Trophoblast cell (in vitro differentiated cells and primary cell): ENCODE measurements around the gene PIAS1.

ENCODE experiments used
- DNase-seq, 2 donors: peaks; one replicate each; pipeline ENCODE4 v3.0.0-alpha.2; 2016
- H2AFZ ChIP-seq: 2 replicates; pipeline ENCODE4 v1.6.1; 2013; ENCODE audit warnings: low read length, moderate library complexity, mild to moderate bottlenecking; ENCODE audit not compliant: insufficient read depth, poor library complexity
- H2AK5ac ChIP-seq: 2 replicates; pipeline ENCODE4 v1.6.1; 2013; ENCODE audit warnings: mild to moderate bottlenecking, low read length
- H2BK120ac ChIP-seq: 2 replicates; pipeline ENCODE4 v1.6.1; 2013; ENCODE audit warnings: low read length, mild to moderate bottlenecking, moderate library complexity; ENCODE audit not compliant: insufficient read depth, poor library complexity
- H2BK12ac ChIP-seq: 2 replicates; pipeline ENCODE4 v1.6.1; 2013; ENCODE audit warnings: mild to moderate bottlenecking, low read length, moderate library complexity
- H2BK5ac ChIP-seq: 2 replicates; pipeline ENCODE4 v1.6.1; 2013; ENCODE audit warnings: low read length, low read depth, moderate library complexity, mild to moderate bottlenecking; ENCODE audit not compliant: poor library complexity
- H3K14ac ChIP-seq: 2 replicates; pipeline ENCODE4 v1.6.1; 2013; ENCODE audit warnings: mild to moderate bottlenecking, low read length
- H3K18ac ChIP-seq: 2 replicates; pipeline ENCODE4 v1.6.1; 2013; ENCODE audit warnings: mild to moderate bottlenecking, low read length
- H3K23ac ChIP-seq: 2 replicates; pipeline ENCODE4 v1.6.1; 2013; ENCODE audit warnings: low read length
- H3K27ac ChIP-seq: 2 replicates; pipeline ENCODE4 v1.5.1; 2013; ENCODE audit warnings: low read depth, mild to moderate bottlenecking, inconsistent platforms, low read length, moderate library complexity
- H3K27me3 ChIP-seq: 2 replicates; pipeline ENCODE4 v1.6.1; 2013; ENCODE audit warnings: inconsistent platforms, mild to moderate bottlenecking, low read length, moderate library complexity; ENCODE audit not compliant: insufficient read depth
- H3K36me3 ChIP-seq, 2 experiments: 1 replicate in 1 of 2; 2 replicates in 1 of 2; pipeline ENCODE4 v1.6.1; 2013; ENCODE audit warnings: low read length in 2 of 2, mild to moderate bottlenecking in 2 of 2, moderate library complexity in 1 of 2; ENCODE audit not compliant: insufficient read depth in 2 of 2, control insufficient read depth in 1 of 2
- H3K4ac ChIP-seq: 2 replicates; pipeline ENCODE4 v1.6.1; 2013; ENCODE audit warnings: low read depth, mild to moderate bottlenecking, low read length, moderate library complexity
- H3K4me1 ChIP-seq, 2 experiments: 1 replicate in 1 of 2; 2 replicates in 1 of 2; pipeline ENCODE4 v1.6.1; 2013; ENCODE audit warnings: low read length in 2 of 2, mild to moderate bottlenecking in 2 of 2, moderate library complexity in 1 of 2; ENCODE audit not compliant: insufficient read depth in 2 of 2, control insufficient read depth in 1 of 2
- H3K4me2 ChIP-seq: 2 replicates; pipeline ENCODE4 v1.6.1; 2013; ENCODE audit warnings: inconsistent platforms, mild to moderate bottlenecking, low read length, moderate library complexity
- H3K4me3 ChIP-seq: 2 replicates; pipeline ENCODE4 v1.5.1; 2013; ENCODE audit warnings: mild to moderate bottlenecking, low read depth, low read length, inconsistent platforms
- H3K79me1 ChIP-seq: one replicate; pipeline ENCODE4 v1.6.1; 2013; ENCODE audit warnings: low read length
- H3K79me2 ChIP-seq: 2 replicates; pipeline ENCODE4 v1.6.1; 2013; ENCODE audit warnings: low read length, mild to moderate bottlenecking; ENCODE audit not compliant: control insufficient read depth, insufficient read depth, poor library complexity
- H3K9ac ChIP-seq: 2 replicates; pipeline ENCODE4 v1.6.1; 2013; ENCODE audit warnings: mild to moderate bottlenecking, low read length
- H3K9me3 ChIP-seq: 2 replicates; pipeline ENCODE4 v1.6.1; 2013; ENCODE audit warnings: low read depth, mild to moderate bottlenecking, control low read depth, inconsistent platforms, low read length; ENCODE audit not compliant: insufficient read depth
- H4K12ac ChIP-seq: 2 replicates; pipeline ENCODE4 v1.6.1; 2013; ENCODE audit warnings: low read depth, mild to moderate bottlenecking, low read length, moderate library complexity
- H4K8ac ChIP-seq: 2 replicates; pipeline ENCODE4 v1.6.1; 2013; ENCODE audit warnings: low read depth, mild to moderate bottlenecking, low read length, moderate library complexity
- H4K91ac ChIP-seq: one replicate; pipeline ENCODE4 v1.6.1; 2013; ENCODE audit warnings: low read depth, mild to moderate bottlenecking, low read length, moderate library complexity
- WGBS: extraction: QIAGEN DNeasy Blood & Tissue Kit; methylation state at CpG from one replicate; pipeline ENCODE4 v1.1.7; 2013; ENCODE audit warnings: missing lambda C conversion rate; ENCODE audit not compliant: insufficient read length, insufficient coverage; ENCODE audit errors: extremely low coverage; 5-methylcytosine and 5-hydroxymethylcytosine counted together

The PIAS1 gene

GRCh38 chr15:68042855-68043222 lies 11.3 kb upstream of the PIAS1 start:
- Histone ChIP-seq H2BK5ac (no peak overlapping the region), H3K18ac (no peak overlapping the region), H3K4me2 (no peak overlapping the region), H3K9me3 (no peaks in the 10 kb centered on the region), H4K8ac (no peak overlapping the region), H4K91ac (no peak overlapping the region), H2BK120ac (no peak overlapping the region), H3K4ac (no peak overlapping the region), H2AK5ac (no peak overlapping the region), H4K12ac (no peak overlapping the region), H3K4me1 (no peaks in the 10 kb centered on the region), H3K27me3 (no peaks in the 10 kb centered on the region), H3K23ac (no peak overlapping the region), H3K14ac (no peak overlapping the region), H3K79me1 (no peaks in the 10 kb centered on the region), H3K79me2 (no peaks in the 10 kb centered on the region), H3K27ac (no peak overlapping the region), H3K4me3 (no peak overlapping the region), H2BK12ac (no peak overlapping the region), H2AFZ (no peak overlapping the region), H3K36me3 (no peaks in the 10 kb centered on the region), H3K9ac (no peak overlapping the region)
- WGBS: no CpG with 5 or more reads among the region's 3 CpGs
- DNase-seq: no peak

GRCh38 chr15:68045289-68046265 lies 8.5 kb upstream of the PIAS1 start:
- H3K79me2 ChIP-seq: no peaks in the 10 kb centered on the region
- H2AK5ac ChIP-seq: no peak overlapping the region
- no peak overlapping the region for H3K27ac ChIP-seq
- no peak overlapping the region for H3K18ac ChIP-seq
- H3K4me3 ChIP-seq: no peak overlapping the region
- H2BK5ac ChIP-seq: no peak overlapping the region
- no peak overlapping the region for H3K4ac ChIP-seq
- peak overlapping the region; percentile 37 for H3K23ac ChIP-seq
- H3K36me3 ChIP-seq: no peaks in the 10 kb centered on the region
- no peak overlapping the region for H3K14ac ChIP-seq
- no peak overlapping the region for H4K8ac ChIP-seq
- no peaks in the 10 kb centered on the region for H3K4me1 ChIP-seq
- no peaks in the 10 kb centered on the region for H3K79me1 ChIP-seq
- H4K12ac ChIP-seq: no peak overlapping the region
- no peak overlapping the region for H2AFZ ChIP-seq
- no peak for DNase-seq
- no peak overlapping the region for H3K9ac ChIP-seq
- no peak overlapping the region for H2BK120ac ChIP-seq
- H3K4me2 ChIP-seq: no peak overlapping the region
- WGBS: no CpG with 5 or more reads among the region's 14 CpGs
- no peaks in the 10 kb centered on the region for H3K27me3 ChIP-seq
- H2BK12ac ChIP-seq: no peak overlapping the region
- H4K91ac ChIP-seq: no peak overlapping the region
- H3K9me3 ChIP-seq: no peaks in the 10 kb centered on the region

- H2AK5ac ChIP-seq: no peak overlapping the region
- no peak overlapping the region for H4K8ac ChIP-seq
- no CpG with 5 or more reads among the region's 3 CpGs for WGBS
- H3K23ac ChIP-seq: no peak overlapping the region
- H3K36me3 ChIP-seq: no peaks in the 10 kb centered on the region
- no peaks in the 10 kb centered on the region for H3K9me3 ChIP-seq
- no peak for DNase-seq
- no peaks in the 10 kb centered on the region for H3K27me3 ChIP-seq
- no peak overlapping the region for H3K18ac ChIP-seq
- H2BK5ac ChIP-seq: no peak overlapping the region
- no peak overlapping the region for H4K12ac ChIP-seq
- no peaks in the 10 kb centered on the region for H3K79me1 ChIP-seq
- no peak overlapping the region for H3K4me2 ChIP-seq
- no peak overlapping the region for H2AFZ ChIP-seq
- no peak overlapping the region for H2BK12ac ChIP-seq
- no peak overlapping the region for H3K4me3 ChIP-seq
- no peaks in the 10 kb centered on the region for H3K4me1 ChIP-seq
- H3K79me2 ChIP-seq: no peaks in the 10 kb centered on the region
- no peak overlapping the region for H3K4ac ChIP-seq
- no peak overlapping the region for H4K91ac ChIP-seq
- H3K14ac ChIP-seq: no peak overlapping the region
- no peak overlapping the region for H3K9ac ChIP-seq
- H3K27ac ChIP-seq: no peak overlapping the region
- no peak overlapping the region for H2BK120ac ChIP-seq
Observed at GRCh38 chr15:68047826-68048225, 6.3 kb upstream of the PIAS1 start.

- H3K9me3 ChIP-seq: no peaks in the 10 kb centered on the region
- H4K8ac ChIP-seq: no peak overlapping the region
- H3K27me3 ChIP-seq: no peaks in the 10 kb centered on the region
- H2AK5ac ChIP-seq: no peak overlapping the region
- no peak overlapping the region for H3K27ac ChIP-seq
- no peak overlapping the region for H3K4me2 ChIP-seq
- H3K23ac ChIP-seq: no peak overlapping the region
- H4K91ac ChIP-seq: no peak overlapping the region
- no peak for DNase-seq
- H3K79me1 ChIP-seq: peaks cover 9% of the 10 kb centered on the region
- no peak overlapping the region for H2BK5ac ChIP-seq
- H3K9ac ChIP-seq: no peak overlapping the region
- no peak overlapping the region for H2AFZ ChIP-seq
- no peak overlapping the region for H3K4me3 ChIP-seq
- no peak overlapping the region for H3K4ac ChIP-seq
- H3K18ac ChIP-seq: no peak overlapping the region
- no peak overlapping the region for H2BK120ac ChIP-seq
- H3K4me1 ChIP-seq: peaks cover 0 to 2% of the 10 kb centered on the region in 2 experiments
- no peaks in the 10 kb centered on the region for H3K36me3 ChIP-seq
- peaks cover 13% of the 10 kb centered on the region for H3K79me2 ChIP-seq
- H4K12ac ChIP-seq: no peak overlapping the region
- H3K14ac ChIP-seq: no peak overlapping the region
- H2BK12ac ChIP-seq: no peak overlapping the region
- no CpG with 5 or more reads among the region's 2 CpGs for WGBS
Observed at GRCh38 chr15:68051109-68051508, 3.0 kb upstream of the PIAS1 start.
